ENCODE results near the gene EIF5. TPM values are rescaled to one million over a fixed set of nuclear protein-coding genes. Genes with fewer than 3 reads are reported as not detected.

Gene EIF5
- polyA plus RNA-seq, 1 experiment, result 477 TPM

DNA sequence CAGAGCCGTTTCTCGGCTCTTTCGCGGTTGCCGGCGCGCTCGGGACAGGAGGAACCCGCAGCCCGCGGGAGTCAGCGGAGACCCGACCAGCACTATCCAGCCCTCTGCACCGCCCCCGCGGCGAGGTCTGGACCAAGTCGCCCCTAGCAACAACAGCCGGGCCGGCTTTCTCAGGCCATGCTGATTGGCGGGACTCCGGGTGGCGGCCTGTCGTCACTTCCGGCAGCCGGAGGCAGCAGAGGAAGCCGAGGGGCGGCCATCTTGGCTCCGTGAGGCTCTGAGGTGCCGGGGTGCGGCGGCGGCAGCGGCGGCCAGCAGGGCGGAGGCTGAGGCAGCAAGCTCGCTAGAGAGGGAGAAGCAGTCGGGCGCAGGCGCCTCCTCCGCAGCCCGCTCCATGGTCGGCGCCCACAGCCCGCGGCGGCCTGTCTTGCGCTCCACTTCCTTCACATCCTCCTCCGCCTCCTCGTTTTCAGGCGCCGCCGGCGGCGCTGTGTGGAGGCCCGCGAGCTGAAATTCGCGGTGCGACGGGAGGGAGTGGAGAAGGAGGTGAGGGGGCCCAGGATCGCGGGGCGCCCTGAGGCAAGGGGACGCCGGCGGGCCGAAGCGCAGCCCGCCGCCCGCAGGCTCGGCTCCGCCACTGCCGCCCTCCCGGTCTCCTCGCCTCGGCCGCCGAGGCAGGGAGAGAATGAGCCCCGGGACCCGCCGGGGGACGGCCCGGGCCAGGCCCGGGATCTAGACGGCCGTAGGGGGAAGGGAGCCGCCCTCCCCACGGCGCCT, 51.3 kb downstream of the EIF5 start, which contains the start of gene MARK3:
TSS of gene MARK3 (plus strand) at position 264 of the 777 bp plus-strand sequence. CDS start 615 bp downstream, outside the sequence.
- ChIA-PET CTCF (interaction anchor here (1.0 kb wide), 1 partner anchor 8 kb away, joined by 4 read pairs; no protein-coding TSS in a partner anchor), POLR2A (interaction anchor here (0.7 to 1.7 kb wide), 4 partner anchors 17 to 52 kb away, joined by 3 to 10 read pairs (median 6); partner anchors contain the start of gene EIF5)
- TF ChIP-seq, protein P1, sequence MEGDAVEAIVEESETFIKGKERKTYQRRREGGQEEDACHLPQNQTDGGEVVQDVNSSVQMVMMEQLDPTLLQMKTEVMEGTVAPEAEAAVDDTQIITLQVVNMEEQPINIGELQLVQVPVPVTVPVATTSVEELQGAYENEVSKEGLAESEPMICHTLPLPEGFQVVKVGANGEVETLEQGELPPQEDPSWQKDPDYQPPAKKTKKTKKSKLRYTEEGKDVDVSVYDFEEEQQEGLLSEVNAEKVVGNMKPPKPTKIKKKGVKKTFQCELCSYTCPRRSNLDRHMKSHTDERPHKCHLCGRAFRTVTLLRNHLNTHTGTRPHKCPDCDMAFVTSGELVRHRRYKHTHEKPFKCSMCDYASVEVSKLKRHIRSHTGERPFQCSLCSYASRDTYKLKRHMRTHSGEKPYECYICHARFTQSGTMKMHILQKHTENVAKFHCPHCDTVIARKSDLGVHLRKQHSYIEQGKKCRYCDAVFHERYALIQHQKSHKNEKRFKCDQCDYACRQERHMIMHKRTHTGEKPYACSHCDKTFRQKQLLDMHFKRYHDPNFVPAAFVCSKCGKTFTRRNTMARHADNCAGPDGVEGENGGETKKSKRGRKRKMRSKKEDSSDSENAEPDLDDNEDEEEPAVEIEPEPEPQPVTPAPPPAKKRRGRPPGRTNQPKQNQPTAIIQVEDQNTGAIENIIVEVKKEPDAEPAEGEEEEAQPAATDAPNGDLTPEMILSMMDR (IDR thresholded peaks at IDR 0.05; ENCODE audit: low read depth, low read length), result peak; percentile 16; the same call in 1 of the 2 replicates
- Histone ChIP-seq H3K27me3 (ENCODE audit: control insufficient read depth, insufficient read depth, low read length) (no peaks in the 10 kb centered on the region), H3K9me3 (ENCODE audit: control insufficient read depth, insufficient read depth, low read length) (no peaks in the 10 kb centered on the region; the same call in 1 of the 2 replicates), H3K27ac (ENCODE audit: low read depth, low read length) (peak within 1 kb of the TSS; percentile 81), H3K4me3 (ENCODE audit: low read depth, low read length) (peak within 1 kb of the TSS; percentile 75)
- peak; percentile 90 for DNase-seq (ENCODE audit: low read depth, low spot score)

GRCh38 chr14:103385929-103386712, 52.1 kb downstream of the EIF5 start:
- DNase-seq (ENCODE audit: low read depth, low spot score), result no peak
- ChIA-PET POLR2A (interaction anchor here (0.7 to 1.7 kb wide), 5 partner anchors 18 to 52 kb away, joined by 3 to 10 read pairs (median 5); partner anchors contain the start of gene EIF5), CTCF (interaction anchor here (1.0 kb wide), 1 partner anchor 10 kb away, joined by 3 read pairs; no protein-coding TSS in a partner anchor)
- TF ChIP-seq, protein P1 (IDR thresholded peaks at IDR 0.05; ENCODE audit: low read depth, low read length), result no peak
- H3K27ac ChIP-seq (ENCODE audit: low read depth, low read length), result peak overlapping the region; percentile 34
- H3K27me3 ChIP-seq (ENCODE audit: control insufficient read depth, insufficient read depth, low read length), result no peaks in the 10 kb centered on the region
- peak overlapping the region; percentile 75 for H3K4me3 ChIP-seq (ENCODE audit: low read depth, low read length)
- H3K9me3 ChIP-seq (ENCODE audit: control insufficient read depth, insufficient read depth, low read length), result no peaks in the 10 kb centered on the region; the same call in 1 of the 2 replicates

DNA sequence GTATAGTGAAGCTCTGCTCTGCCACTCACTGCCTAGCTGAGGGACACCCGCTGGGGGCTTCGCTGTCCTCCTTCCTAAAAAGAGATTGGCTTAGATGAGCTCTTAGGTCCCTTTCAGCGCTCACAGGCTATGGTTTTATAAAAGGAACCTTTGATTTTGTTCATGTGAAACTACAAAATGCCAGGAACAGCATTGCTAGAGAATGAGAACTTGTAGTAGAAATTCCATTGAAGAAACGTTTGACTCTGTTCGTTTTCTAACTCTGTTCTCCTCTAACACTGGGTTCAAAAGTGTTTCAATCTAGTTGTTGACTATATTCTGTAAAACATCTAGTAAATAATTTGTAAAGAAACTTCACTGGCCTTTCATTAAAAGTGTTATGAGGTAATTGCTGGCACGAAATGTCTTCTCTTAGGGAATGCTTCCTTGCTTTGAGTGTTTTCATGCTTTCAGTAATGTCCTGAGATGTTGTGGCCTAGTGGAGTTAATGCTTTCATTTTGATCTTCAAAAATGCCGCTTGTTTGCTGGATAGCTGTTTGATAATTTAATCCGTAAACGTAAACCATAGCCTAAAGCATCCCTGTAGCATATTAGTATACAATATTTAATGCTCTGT, 52.8 kb downstream of the EIF5 start:
- Histone ChIP-seq H3K27ac (ENCODE audit: low read depth, low read length) (no peak overlapping the region), H3K4me3 (ENCODE audit: low read depth, low read length) (peak overlapping the region; percentile 75), H3K27me3 (ENCODE audit: control insufficient read depth, insufficient read depth, low read length) (no peaks in the 10 kb centered on the region), H3K9me3 (ENCODE audit: control insufficient read depth, insufficient read depth, low read length) (no peaks in the 10 kb centered on the region; the same call in 1 of the 2 replicates)
- ChIA-PET POLR2A (interaction anchor here (0.7 to 1.4 kb wide), 2 partner anchors 42 to 53 kb away, joined by 4 to 5 read pairs; partner anchors contain the start of gene EIF5), CTCF (interaction anchor here (1.0 kb wide), 1 partner anchor 10 kb away, joined by 3 read pairs; no protein-coding TSS in a partner anchor)
- TF ChIP-seq, protein P1 (IDR thresholded peaks at IDR 0.05; ENCODE audit: low read depth, low read length), result no peak
- DNase-seq (ENCODE audit: low read depth, low spot score), result no peak

DNA sequence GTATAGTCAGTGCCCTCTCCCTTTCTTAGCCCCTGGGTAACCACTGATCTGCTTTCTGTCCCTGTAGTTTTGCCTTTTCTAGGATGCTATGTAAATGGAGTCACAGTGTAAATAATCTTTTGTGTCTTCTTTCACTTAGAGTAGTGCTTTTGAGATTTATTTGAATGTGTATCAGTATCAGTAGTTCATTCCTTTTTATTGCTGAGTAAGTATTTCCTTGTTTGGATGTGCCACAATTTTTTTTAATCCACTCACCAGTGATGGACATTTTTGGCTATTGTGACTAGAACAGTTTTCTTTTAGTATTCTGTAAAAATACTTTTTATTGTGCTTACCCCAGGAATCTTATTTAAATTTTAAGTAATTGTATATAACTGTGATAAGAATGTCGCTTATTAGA, 54.6 kb downstream of the EIF5 start:
- Histone ChIP-seq H3K27me3 (ENCODE audit: control insufficient read depth, insufficient read depth, low read length) (no peaks in the 10 kb centered on the region), H3K9me3 (ENCODE audit: control insufficient read depth, insufficient read depth, low read length) (no peaks in the 10 kb centered on the region; the same call in 1 of the 2 replicates), H3K27ac (ENCODE audit: low read depth, low read length) (no peak overlapping the region), H3K4me3 (ENCODE audit: low read depth, low read length) (0 out of 2 replicates have a peak overlapping the region, but pooled peaks have one; percentile 11)
- DNase-seq (ENCODE audit: low read depth, low spot score), result no peak
- ChIA-PET CTCF (no interaction called here), POLR2A (no interaction called here)
- TF ChIP-seq, protein P1 (IDR thresholded peaks at IDR 0.05; ENCODE audit: low read depth, low read length), result no peak
